CD14-positive monocyte (primary cell): ENCODE data around the gene DNTT. TPM values are rescaled to one million over a fixed set of nuclear protein-coding genes. Genes with fewer than 3 reads are reported as not detected.

Experiments used
- DNase-seq, 3 donors: peaks; one replicate each; pipeline ENCODE4 v3.0.0-alpha.2; 2011 to 2022
- H2AFZ ChIP-seq: 2 replicates; pipeline ENCODE4 v1.6.0; 2012; ENCODE audit warnings: mild to moderate bottlenecking, low read depth, low read length, inconsistent platforms; ENCODE audit not compliant: insufficient read depth, poor library complexity, severe bottlenecking
- H3K27ac ChIP-seq, 2 donors: 1 replicate in 1 of 2; 2 replicates in 1 of 2; pipeline ENCODE4 v1.5.1; 2012 to 2013; ENCODE audit warnings: low read length in 2 of 2, control low read depth in 1 of 2, inconsistent platforms in 1 of 2, low read depth in 1 of 2, mild to moderate bottlenecking in 1 of 2
- H3K27me3 ChIP-seq, 2 donors: one replicate each; pipeline versions ENCODE4 v1.6.0 to v1.6.1; 2011 to 2013; ENCODE audit warnings: low read length in 2 of 2; ENCODE audit not compliant: control insufficient read depth in 2 of 2, insufficient read depth in 2 of 2
- H3K36me3 ChIP-seq, 2 donors: replicated peaks in 1 of 2; 1 replicate in 1 of 2; 2 replicates in 1 of 2; pipeline versions ENCODE4 v1.5.1 to v1.6.1; 2012 to 2013; ENCODE audit warnings: low read length in 2 of 2, control low read depth in 1 of 2, inconsistent platforms in 1 of 2, mild to moderate bottlenecking in 1 of 2; ENCODE audit not compliant: insufficient read depth in 2 of 2, control insufficient read depth in 1 of 2
- H3K4me1 ChIP-seq, 2 donors: 1 replicate in 1 of 2; 2 replicates in 1 of 2; pipeline versions ENCODE4 v1.5.1 to v1.6.1; 2012 to 2013; ENCODE audit warnings: low read length in 2 of 2, control low read depth in 1 of 2, inconsistent platforms in 1 of 2, mild to moderate bottlenecking in 1 of 2, moderate library complexity in 1 of 2; ENCODE audit not compliant: insufficient read depth in 2 of 2, control insufficient read depth in 1 of 2
- H3K4me2 ChIP-seq: replicated peaks from 2 replicates; pipeline ENCODE3; 2012; ENCODE audit warnings: low read length, moderate library complexity, mild to moderate bottlenecking; ENCODE audit not compliant: poor library complexity, severe bottlenecking; ENCODE audit errors: extremely low read depth
- H3K4me3 ChIP-seq, 3 experiments: fragments of 200-600 bp in 1 of 3; sonication (generic) in 1 of 3; replicated peaks in 1 of 3; 1 replicate in 2 of 3; 2 replicates in 1 of 3; pipeline ENCODE4 v1.5.1; 2011 to 2013; ENCODE audit warnings: low read length in 3 of 3, mild to moderate bottlenecking in 3 of 3, control low read depth in 2 of 3, low read depth in 2 of 3, inconsistent platforms in 1 of 3, moderate library complexity in 1 of 3
- H3K79me2 ChIP-seq: 2 replicates; pipeline ENCODE4 v1.6.0; 2012; ENCODE audit warnings: mild to moderate bottlenecking, control low read depth, inconsistent platforms, low read length, moderate library complexity; ENCODE audit not compliant: insufficient read depth
- H3K9ac ChIP-seq: 2 replicates; pipeline ENCODE4 v1.6.0; 2017; ENCODE audit warnings: low read length, mild to moderate bottlenecking; ENCODE audit not compliant: insufficient read depth, poor library complexity, severe bottlenecking
- H3K9me3 ChIP-seq, 2 donors: replicated peaks in 1 of 2; 1 replicate in 1 of 2; 2 replicates in 1 of 2; pipeline versions ENCODE4 v1.5.1 to v1.6.1; 2012 to 2013; ENCODE audit warnings: low read length in 2 of 2, control low read depth in 1 of 2; ENCODE audit not compliant: control insufficient read depth in 1 of 2, insufficient read depth in 1 of 2
- H4K20me1 ChIP-seq: 2 replicates; pipeline ENCODE4 v1.6.0; 2012; ENCODE audit warnings: mild to moderate bottlenecking, low read length, control low read depth, moderate library complexity; ENCODE audit not compliant: insufficient read depth
- H3K27ac Mint-ChIP-seq, 7 donors: one replicate each; pipeline ENCODE4 v1.8.0; 2020; ENCODE audit warnings: mild to moderate bottlenecking in 7 of 7, mixed read lengths in 7 of 7, moderate library complexity in 6 of 7, inconsistent platforms in 2 of 7
- H3K27me3 Mint-ChIP-seq, 3 donors: one replicate each; pipeline ENCODE4 v1.8.0; 2021 to 2022; ENCODE audit warnings: low read depth in 3 of 3, mild to moderate bottlenecking in 3 of 3, mixed read lengths in 3 of 3, moderate library complexity in 3 of 3, inconsistent platforms in 1 of 3
- H3K36me3 Mint-ChIP-seq, 2 donors: one replicate each; pipeline ENCODE4 v1.8.0; 2020; ENCODE audit warnings: mixed read lengths in 2 of 2, inconsistent platforms in 1 of 2, mild to moderate bottlenecking in 1 of 2
- H3K4me1 Mint-ChIP-seq: one replicate; pipeline ENCODE4 v1.8.0; 2020; ENCODE audit warnings: mild to moderate bottlenecking, mixed read lengths
- H3K4me3 Mint-ChIP-seq, 2 donors: one replicate each; pipeline ENCODE4 v1.8.0; 2020; ENCODE audit warnings: mild to moderate bottlenecking in 2 of 2, mixed read lengths in 2 of 2, moderate library complexity in 1 of 2
- H3K9me3 Mint-ChIP-seq, 7 donors: one replicate each; pipeline ENCODE4 v1.8.0; 2020 to 2022; ENCODE audit warnings: mixed read lengths in 7 of 7, mild to moderate bottlenecking in 6 of 7, moderate library complexity in 6 of 7, inconsistent platforms in 2 of 7
- CTCF ChIP-seq: fragments of 200-600 bp; IDR thresholded peaks from one replicate; pipeline ENCODE4 v1.8.0; 2022; ENCODE audit warnings: antibody characterized with exemption, mild to moderate bottlenecking
- whole genome bisulfite sequencing: methylation state at CpG from one replicate; pipeline ENCODE4 v1.1.5; 2013; ENCODE audit warnings: missing lambda C conversion rate; ENCODE audit not compliant: insufficient coverage; 5-methylcytosine and 5-hydroxymethylcytosine counted together
- intact Hi-C, 2 donors: fragments of 100-400 bp; cut with micrococcal nuclease; formaldehyde crosslinking; loops; one replicate each; pipeline versions ENCODE4 v1.15.0 to v1.15.1; 2023
- polyA plus RNA-seq, 3 donors: library from polyadenylated mRNA; depleted of rRNA in 1 of 3; unstranded in 2 of 3; stranded (reverse) in 1 of 3; fragments of 300-500 nt in 2 of 3; fragments of >200 nt in 1 of 3; fragmentation: Illumina TruSeq in 2 of 3; gene quantifications; 1 replicate in 2 of 3; 2 replicates in 1 of 3; pipeline ENCODE4 v1.2.3, GENCODE V29; 2012 to 2021

Gene DNTT
- polyA plus RNA-seq, 3 donors = not detected

- no peaks in the 10 kb centered on the region for H3K36me3 Mint-ChIP-seq
- Histone ChIP-seq H2AFZ (no peak overlapping the region), H3K4me3 (no peak overlapping the region), H3K4me1 (peaks cover 17 to 19% of the 10 kb centered on the region in 2 donors), H3K27ac (no peak overlapping the region), H3K9ac (no peak overlapping the region), H3K27me3 (no peaks in the 10 kb centered on the region), H3K36me3 (no peaks in the 10 kb centered on the region), H3K9me3 (no peaks in the 10 kb centered on the region), H4K20me1 (no peaks in the 10 kb centered on the region), H3K4me2 (no peak overlapping the region), H3K79me2 (no peaks in the 10 kb centered on the region)
- H3K27ac Mint-ChIP-seq = no peak overlapping the region
- H3K9me3 Mint-ChIP-seq = no peaks in the 10 kb centered on the region
- no peak for DNase-seq
- no CpG with 5 or more reads among the region's 3 CpGs for WGBS
- H3K4me3 Mint-ChIP-seq = no peak overlapping the region
- intact Hi-C loops = no loop called here
- peaks cover 0 to 1% (median 0%) of the 10 kb centered on the region in 3 donors for H3K27me3 Mint-ChIP-seq
- H3K4me1 Mint-ChIP-seq = peaks cover 35% of the 10 kb centered on the region
- no peak for TF ChIP-seq CTCF
Observed at GRCh38 chr10:96309628-96310320, 5.5 kb downstream of the DNTT start.

- H3K4me3 Mint-ChIP-seq = no peak overlapping the region
- H4K20me1 ChIP-seq = no peaks in the 10 kb centered on the region
- no peaks in the 10 kb centered on the region for H3K79me2 ChIP-seq
- no peak overlapping the region for H3K4me2 ChIP-seq
- peaks cover 35% of the 10 kb centered on the region for H3K4me1 Mint-ChIP-seq
- H3K36me3 ChIP-seq = no peaks in the 10 kb centered on the region
- no peak for DNase-seq
- no peak overlapping the region for H3K9ac ChIP-seq
- no peaks in the 10 kb centered on the region for H3K9me3 Mint-ChIP-seq
- H3K9me3 ChIP-seq = no peaks in the 10 kb centered on the region
- no peak overlapping the region for H3K27ac ChIP-seq
- 0% methylated on average over 1 of the region's 1 CpG for WGBS
- no peak for TF ChIP-seq CTCF
- peaks cover 17 to 19% of the 10 kb centered on the region in 2 donors for H3K4me1 ChIP-seq
- intact Hi-C loops = no loop called here
- H3K27me3 ChIP-seq = no peaks in the 10 kb centered on the region
- peaks cover 0 to 1% (median 0%) of the 10 kb centered on the region in 3 donors for H3K27me3 Mint-ChIP-seq
- no peak overlapping the region for H3K4me3 ChIP-seq
- no peaks in the 10 kb centered on the region for H3K36me3 Mint-ChIP-seq
- H2AFZ ChIP-seq = no peak overlapping the region
- H3K27ac Mint-ChIP-seq = no peak overlapping the region
Observed at GRCh38 chr10:96310321-96310669, 6.1 kb downstream of the DNTT start.
